Measurements from ENCODE around the gene INO80D.

Gene INO80D

GRCh38 chr2:206080927-206081326 lies 5.0 kb downstream of the INO80D start:
- H3K4me1 ChIP-seq (ENCODE audit: control insufficient read depth, insufficient read depth, low read length) = no peaks in the 10 kb centered on the region
- TF ChIP-seq ZNF280C (tag by site-specific recombination; IDR thresholded peaks at IDR 0.05) (no peak), ZNF677 (tag by site-specific recombination; IDR thresholded peaks at IDR 0.05) (no peak), ZNF792 (tag by site-specific recombination; IDR thresholded peaks at IDR 0.05) (no peak), PRDM1 (tag by site-specific recombination; IDR thresholded peaks at IDR 0.05) (no peak), ZNF473 (tag by site-specific recombination; IDR thresholded peaks at IDR 0.05) (no peak), ZNF140 (tag by site-specific recombination; IDR thresholded peaks at IDR 0.05) (no peak), ZBTB11 (tag by site-specific recombination; conservative IDR thresholded peaks at IDR 0.05; ENCODE audit: low read depth) (no peak), ZNF488 (tag by site-specific recombination; IDR thresholded peaks at IDR 0.05) (no peak), ZNF555 (tag by site-specific recombination; conservative IDR thresholded peaks at IDR 0.05) (no peak), ZNF704 (tag by site-specific recombination; IDR thresholded peaks at IDR 0.05) (no peak), ZNF664 (tag by site-specific recombination; IDR thresholded peaks at IDR 0.05) (no peak), OSR2 (tag by site-specific recombination; IDR thresholded peaks at IDR 0.05) (no peak), ZNF174 (tag by site-specific recombination; IDR thresholded peaks at IDR 0.05) (no peak)
- no peak overlapping the region for H3K27ac ChIP-seq (ENCODE audit: extremely low read depth, low read depth, low read length)
- no peaks in the 10 kb centered on the region for H3K9me3 ChIP-seq (ENCODE audit: control insufficient read depth, insufficient read depth, low read depth, low read length)
- H3K36me3 ChIP-seq (ENCODE audit: control insufficient read depth in 2 of 2, insufficient read depth in 1 of 2, low read length in 2 of 2) = no peaks in the 10 kb centered on the region
- H3K4me3 ChIP-seq (ENCODE audit: low read depth, low read length) = no peak overlapping the region
- ChIA-PET CTCF (no interaction called here), POLR2A (no interaction called here)

- Histone ChIP-seq H3K36me3 (ENCODE audit: control insufficient read depth in 2 of 2, insufficient read depth in 1 of 2, low read length in 2 of 2) (no peaks in the 10 kb centered on the region), H3K4me1 (ENCODE audit: control insufficient read depth, insufficient read depth, low read length) (no peaks in the 10 kb centered on the region; the same call in 1 of the 2 replicates), H3K9me3 (ENCODE audit: control insufficient read depth, insufficient read depth, low read depth, low read length) (no peaks in the 10 kb centered on the region), H3K4me3 (ENCODE audit: low read depth, low read length) (no peak overlapping the region), H3K27ac (ENCODE audit: extremely low read depth, low read depth, low read length) (no peak overlapping the region)
- CTCF ChIA-PET = interaction anchor here (0.5 to 0.6 kb wide), 2 partner anchors 344 to 702 kb away, joined by 3 read pairs; no protein-coding TSS in a partner anchor
- POLR2A ChIA-PET = no interaction called here
- TF ChIP-seq ZNF324 (tag by site-specific recombination; IDR thresholded peaks at IDR 0.05) (no peak), ZNF10 (tag by site-specific recombination; IDR thresholded peaks at IDR 0.05) (no peak)
These were observed 6.1 kb downstream of the INO80D start for GRCh38 chr2:206079699-206080465.

All from HEK293 (cell line).